Stomach smooth muscle (tissue), 2 donors: ENCODE data around the gene SH2D2A.

ENCODE experiments used
- H3K27ac ChIP-seq: one replicate; pipeline ENCODE4 v1.7.0; 2013; ENCODE audit warnings: mild to moderate bottlenecking, low read length, inconsistent platforms
- H3K27me3 ChIP-seq, 2 donors: one replicate each; pipeline ENCODE4 v1.7.0; 2013; ENCODE audit warnings: low read length in 2 of 2; ENCODE audit not compliant: insufficient read depth in 2 of 2, control insufficient read depth in 1 of 2
- H3K36me3 ChIP-seq, 2 donors: one replicate each; pipeline ENCODE4 v1.7.0; 2013; ENCODE audit warnings: low read length in 2 of 2; ENCODE audit not compliant: control insufficient read depth in 2 of 2, insufficient read depth in 2 of 2
- H3K4me1 ChIP-seq: one replicate; pipeline ENCODE4 v1.7.0; 2013; ENCODE audit warnings: low read length; ENCODE audit not compliant: control insufficient read depth, insufficient read depth
- H3K4me3 ChIP-seq, 2 donors: one replicate each; pipeline ENCODE4 v1.7.0; 2013; ENCODE audit warnings: low read length in 2 of 2
- H3K9ac ChIP-seq, 2 donors: one replicate each; pipeline ENCODE4 v1.7.0; 2013; ENCODE audit warnings: low read length in 2 of 2, mild to moderate bottlenecking in 1 of 2
- H3K9me3 ChIP-seq, 2 donors: one replicate each; pipeline ENCODE4 v1.7.0; 2013; ENCODE audit warnings: low read length in 2 of 2; ENCODE audit not compliant: control insufficient read depth in 2 of 2
- donor health status: healthy.
- donor health status: Pancreatic carcinoma.

SH2D2A gene

GRCh38 chr1:156840186-156840897 is 23.7 kb upstream of the SH2D2A start:
- Histone ChIP-seq H3K9ac (no peak overlapping the region), H3K27me3 (peaks cover 45 to 53% of the 10 kb centered on the region in 2 donors), H3K27ac (no peak overlapping the region), H3K36me3 (no peaks in the 10 kb centered on the region), H3K4me1 (no peaks in the 10 kb centered on the region), H3K4me3 (no peak overlapping the region), H3K9me3 (no peaks in the 10 kb centered on the region)

- Histone ChIP-seq H3K9me3 (no peaks in the 10 kb centered on the region), H3K4me1 (no peaks in the 10 kb centered on the region), H3K27ac (no peak overlapping the region), H3K27me3 (peaks cover 40 to 46% of the 10 kb centered on the region in 2 donors), H3K36me3 (no peaks in the 10 kb centered on the region), H3K9ac (no peak overlapping the region), H3K4me3 (no peak overlapping the region)
Measured at GRCh38 chr1:156839426-156840109, 22.9 kb upstream of the SH2D2A start.

- H3K4me1 ChIP-seq, result no peaks in the 10 kb centered on the region
- H3K36me3 ChIP-seq, result no peaks in the 10 kb centered on the region
- H3K9me3 ChIP-seq, result no peaks in the 10 kb centered on the region
- no peak overlapping the region for H3K9ac ChIP-seq
- no peak overlapping the region for H3K27ac ChIP-seq
- H3K4me3 ChIP-seq, result no peak overlapping the region
- H3K27me3 ChIP-seq, result peaks cover 35 to 44% of the 10 kb centered on the region in 2 donors
Measured at GRCh38 chr1:156838972-156839371, 22.3 kb upstream of the SH2D2A start.

- Histone ChIP-seq H3K9me3 (no peaks in the 10 kb centered on the region), H3K27ac (no peak overlapping the region), H3K9ac (no peak overlapping the region), H3K36me3 (no peaks in the 10 kb centered on the region), H3K27me3 (peaks cover 20 to 35% of the 10 kb centered on the region in 2 donors), H3K4me1 (no peaks in the 10 kb centered on the region), H3K4me3 (no peak overlapping the region)
Measured at GRCh38 chr1:156836892-156837291, 20.2 kb upstream of the SH2D2A start.

- Histone ChIP-seq H3K4me1 (no peaks in the 10 kb centered on the region), H3K27me3 (peaks cover 15 to 35% of the 10 kb centered on the region in 2 donors), H3K9me3 (no peaks in the 10 kb centered on the region), H3K36me3 (no peaks in the 10 kb centered on the region), H3K4me3 (no peak overlapping the region), H3K9ac (no peak overlapping the region), H3K27ac (no peak overlapping the region)
Measured at GRCh38 chr1:156836041-156836654, 19.5 kb upstream of the SH2D2A start.

GRCh38 chr1:156834322-156834721 is 17.7 kb upstream of the SH2D2A start:
- Histone ChIP-seq H3K9me3 (no peaks in the 10 kb centered on the region), H3K9ac (no peak overlapping the region), H3K4me3 (no peak overlapping the region), H3K27me3 (peaks cover 13 to 35% of the 10 kb centered on the region in 2 donors), H3K4me1 (no peaks in the 10 kb centered on the region), H3K27ac (no peak overlapping the region), H3K36me3 (no peaks in the 10 kb centered on the region)

- Histone ChIP-seq H3K27ac (no peak overlapping the region), H3K9ac (no peak overlapping the region), H3K4me1 (no peaks in the 10 kb centered on the region), H3K27me3 (peaks cover 11 to 31% of the 10 kb centered on the region in 2 donors), H3K36me3 (no peaks in the 10 kb centered on the region), H3K4me3 (no peak overlapping the region), H3K9me3 (no peaks in the 10 kb centered on the region)
Measured at GRCh38 chr1:156833603-156834002, 17.0 kb upstream of the SH2D2A start.

- Histone ChIP-seq H3K9ac (no peak overlapping the region), H3K4me3 (no peak overlapping the region), H3K4me1 (no peaks in the 10 kb centered on the region), H3K36me3 (no peaks in the 10 kb centered on the region), H3K9me3 (no peaks in the 10 kb centered on the region), H3K27me3 (peaks cover 9 to 22% of the 10 kb centered on the region in 2 donors), H3K27ac (no peak overlapping the region)
Measured at GRCh38 chr1:156832434-156832833, 15.8 kb upstream of the SH2D2A start.

GRCh38 chr1:156828400-156829124 is 11.9 kb upstream of the SH2D2A start:
- no peaks in the 10 kb centered on the region for H3K4me1 ChIP-seq
- no peak overlapping the region for H3K9ac ChIP-seq
- no peak overlapping the region for H3K4me3 ChIP-seq
- no peaks in the 10 kb centered on the region for H3K36me3 ChIP-seq
- no peak overlapping the region for H3K27ac ChIP-seq
- H3K27me3 ChIP-seq, result peaks cover 5 to 10% of the 10 kb centered on the region in 2 donors
- no peaks in the 10 kb centered on the region for H3K9me3 ChIP-seq

- Histone ChIP-seq H3K4me1 (no peaks in the 10 kb centered on the region), H3K27me3 (peaks cover 4 to 5% of the 10 kb centered on the region in 2 donors), H3K27ac (no peak overlapping the region), H3K9me3 (no peaks in the 10 kb centered on the region), H3K9ac (no peak overlapping the region), H3K36me3 (no peaks in the 10 kb centered on the region), H3K4me3 (no peak overlapping the region)
Measured at GRCh38 chr1:156826630-156827029, 10.0 kb upstream of the SH2D2A start.
